Fibroblast of mammary gland (primary cell): ENCODE data around the gene MBD5.

ENCODE experiments used
- DNase-seq: peaks from one replicate; pipeline ENCODE4 v3.0.0-alpha.2; 2010; ENCODE audit warnings: low read depth
- H3K4me3 ChIP-seq: 2 replicates; pipeline ENCODE4 v1.5.1; 2011; ENCODE audit warnings: low read depth, mild to moderate bottlenecking, low read length, moderate library complexity; ENCODE audit not compliant: control insufficient read depth
- TF ChIP-seq, protein P1 (sequence below): conservative IDR thresholded peaks from 2 replicates; pipeline ENCODE4 v1.5.1; 2011; ENCODE audit warnings: low read depth, low read length, inconsistent platforms; ENCODE audit not compliant: control insufficient read depth, insufficient read depth

MBD5 gene

DNA sequence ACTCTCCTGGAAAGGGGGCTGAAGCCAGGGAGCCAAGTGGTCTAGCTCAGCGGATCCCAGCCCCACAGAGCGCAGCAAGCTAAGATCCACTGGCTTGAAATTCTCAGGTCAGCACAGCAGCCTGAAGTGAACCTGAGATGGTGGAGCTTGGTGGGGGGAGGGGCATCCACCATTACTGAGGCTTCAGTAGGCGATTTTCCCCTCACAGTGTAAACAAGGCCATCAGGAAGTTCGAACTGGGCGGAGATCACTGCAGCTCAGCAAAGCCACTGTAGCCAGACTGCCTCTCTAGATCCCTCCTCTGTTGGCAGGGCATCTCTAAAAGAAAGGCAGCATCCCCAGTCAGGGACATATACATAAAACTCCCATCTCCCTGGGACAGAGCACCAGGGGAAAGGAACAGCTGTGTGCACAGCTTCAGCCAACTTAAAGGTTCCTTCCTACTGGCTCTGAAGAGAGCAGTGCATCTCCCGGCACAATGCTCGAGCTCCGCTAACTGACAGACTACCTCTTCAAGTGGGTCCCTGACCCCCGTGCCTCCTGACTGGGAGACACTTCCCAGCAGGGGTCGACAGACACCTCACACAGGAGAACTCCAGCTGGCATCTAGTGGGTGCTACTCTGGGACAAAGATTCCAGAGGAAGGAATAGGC lies 341.4 kb downstream of the MBD5 start:
- TF ChIP-seq, protein P1, sequence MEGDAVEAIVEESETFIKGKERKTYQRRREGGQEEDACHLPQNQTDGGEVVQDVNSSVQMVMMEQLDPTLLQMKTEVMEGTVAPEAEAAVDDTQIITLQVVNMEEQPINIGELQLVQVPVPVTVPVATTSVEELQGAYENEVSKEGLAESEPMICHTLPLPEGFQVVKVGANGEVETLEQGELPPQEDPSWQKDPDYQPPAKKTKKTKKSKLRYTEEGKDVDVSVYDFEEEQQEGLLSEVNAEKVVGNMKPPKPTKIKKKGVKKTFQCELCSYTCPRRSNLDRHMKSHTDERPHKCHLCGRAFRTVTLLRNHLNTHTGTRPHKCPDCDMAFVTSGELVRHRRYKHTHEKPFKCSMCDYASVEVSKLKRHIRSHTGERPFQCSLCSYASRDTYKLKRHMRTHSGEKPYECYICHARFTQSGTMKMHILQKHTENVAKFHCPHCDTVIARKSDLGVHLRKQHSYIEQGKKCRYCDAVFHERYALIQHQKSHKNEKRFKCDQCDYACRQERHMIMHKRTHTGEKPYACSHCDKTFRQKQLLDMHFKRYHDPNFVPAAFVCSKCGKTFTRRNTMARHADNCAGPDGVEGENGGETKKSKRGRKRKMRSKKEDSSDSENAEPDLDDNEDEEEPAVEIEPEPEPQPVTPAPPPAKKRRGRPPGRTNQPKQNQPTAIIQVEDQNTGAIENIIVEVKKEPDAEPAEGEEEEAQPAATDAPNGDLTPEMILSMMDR: no peak
- no peak for DNase-seq
- no peak overlapping the region for H3K4me3 ChIP-seq

- no peak overlapping the region for H3K4me3 ChIP-seq
- TF ChIP-seq, protein P1: no peak
- DNase-seq: peak; percentile 2
These were observed 354.3 kb downstream of the MBD5 start for GRCh38 chr2:148375214-148375613.

- peak; percentile 16 for DNase-seq
- TF ChIP-seq, protein P1: no peak
- no peak overlapping the region for H3K4me3 ChIP-seq
These were observed 370.4 kb downstream of the MBD5 start for GRCh38 chr2:148391324-148391723.

DNA sequence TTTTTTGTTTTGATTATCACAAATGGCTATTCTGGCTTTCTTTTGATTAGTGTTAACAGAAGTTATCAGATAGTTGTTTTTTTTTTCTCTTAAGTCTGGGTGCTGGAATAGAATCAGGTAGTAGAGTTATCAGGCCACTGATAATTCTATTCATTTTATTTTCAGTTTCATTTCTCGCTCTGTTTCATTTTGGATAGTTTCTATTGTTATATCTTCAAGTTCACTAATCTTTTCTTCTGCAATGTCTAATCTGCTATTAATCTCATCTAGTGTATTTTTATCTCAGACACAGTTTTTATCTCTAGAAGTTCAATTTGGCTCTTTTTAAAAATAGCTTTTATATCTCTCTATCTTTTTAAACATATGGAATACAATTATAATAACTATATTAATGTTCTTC lies 381.9 kb downstream of the MBD5 start:
- TF ChIP-seq, protein P1: no peak
- H3K4me3 ChIP-seq: no peak overlapping the region
- DNase-seq: no peak

DNA sequence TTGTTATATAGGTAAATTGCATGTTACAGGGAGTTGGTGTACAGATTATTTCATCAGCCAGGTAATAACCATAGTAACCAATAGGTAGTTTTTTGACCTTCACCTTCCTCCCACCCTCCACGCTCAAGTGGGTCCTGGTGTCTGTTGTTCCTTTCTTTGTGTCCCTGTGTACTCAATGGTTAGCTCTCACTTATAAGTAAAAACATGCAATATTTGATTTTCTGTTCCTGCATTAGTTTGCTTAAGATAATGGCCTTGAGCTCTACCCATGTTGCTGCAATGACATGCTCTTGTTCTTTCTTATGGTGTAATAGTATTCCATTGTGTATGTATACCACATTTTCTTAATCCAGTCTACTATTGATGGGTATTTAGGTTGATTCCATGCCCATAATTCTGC lies 390.0 kb downstream of the MBD5 start:
- no peak overlapping the region for H3K4me3 ChIP-seq
- TF ChIP-seq, protein P1: no peak
- DNase-seq: no peak

- TF ChIP-seq, protein P1: no peak
- no peak overlapping the region for H3K4me3 ChIP-seq
- no peak for DNase-seq
These were observed 395.4 kb downstream of the MBD5 start for GRCh38 chr2:148416248-148416647.

DNA sequence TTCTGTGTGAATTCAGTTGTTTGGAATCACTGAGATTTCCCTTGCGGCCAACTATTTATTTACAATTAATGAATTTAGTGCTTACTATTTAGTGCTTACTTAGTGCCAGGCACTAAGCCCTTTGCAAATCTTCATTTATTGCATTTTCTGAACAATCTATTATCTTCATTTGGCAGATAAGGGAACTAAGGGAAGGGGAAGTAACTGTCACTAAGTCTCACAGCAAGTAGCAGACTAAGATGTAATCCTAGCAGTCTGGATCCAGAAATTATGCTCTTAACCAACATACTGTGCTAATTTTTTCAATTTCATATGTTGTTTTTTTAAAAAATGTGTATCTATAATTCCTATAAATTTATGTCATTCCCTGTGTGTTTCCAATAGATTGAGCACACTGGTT lies 409.2 kb downstream of the MBD5 start:
- TF ChIP-seq, protein P1: no peak
- DNase-seq: no peak
- no peak overlapping the region for H3K4me3 ChIP-seq
